Ovary (tissue), 3 donors: Measurements from ENCODE around the gene ASF1B.
"Not testable (repeated sequence)": the region's sequence is repeated elsewhere in the genome, so short reads cannot be mapped to it uniquely, and the experiment has no call there.

Experiments
- POLR2A ChIP-seq: fragments of 450-650 bp; IDR thresholded peaks from one replicate; pipeline ENCODE4 v1.6.1; 2017; ENCODE audit warnings: antibody characterized with exemption, mild to moderate bottlenecking, moderate library complexity
- TF ChIP-seq, protein P1 (sequence below), 3 donors: fragments of 450-650 bp in 2 of 3; fragments of 200-600 bp in 1 of 3; IDR thresholded peaks; one replicate each; pipeline versions ENCODE4 v1.5.1 to v1.8.0; 2016 to 2022; ENCODE audit warnings: antibody characterized with exemption in 3 of 3, mild to moderate bottlenecking in 1 of 3
- donor health status: DM: no; HTN: no; CAD: no.

DNA sequence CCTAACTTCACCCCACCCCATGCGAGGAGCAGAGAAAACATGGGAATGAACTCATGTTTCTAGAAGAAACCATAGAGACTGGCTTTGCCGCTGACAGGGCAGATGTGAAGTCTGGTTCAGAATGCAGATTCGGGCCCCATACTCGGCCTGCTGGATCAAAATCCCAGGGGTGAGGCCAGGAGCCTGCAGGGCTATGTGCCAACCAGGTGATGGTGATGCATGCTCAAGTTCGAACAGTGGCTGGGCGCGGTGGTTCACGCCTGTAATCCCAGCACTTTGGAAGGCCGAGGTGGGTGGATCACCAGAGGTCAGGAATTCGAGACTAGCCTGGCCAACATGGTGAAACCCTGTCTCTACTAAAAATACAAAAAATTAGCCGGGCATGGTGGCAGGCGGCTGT is 44.8 kb upstream of the ASF1B start:
- TF ChIP-seq, protein P1, sequence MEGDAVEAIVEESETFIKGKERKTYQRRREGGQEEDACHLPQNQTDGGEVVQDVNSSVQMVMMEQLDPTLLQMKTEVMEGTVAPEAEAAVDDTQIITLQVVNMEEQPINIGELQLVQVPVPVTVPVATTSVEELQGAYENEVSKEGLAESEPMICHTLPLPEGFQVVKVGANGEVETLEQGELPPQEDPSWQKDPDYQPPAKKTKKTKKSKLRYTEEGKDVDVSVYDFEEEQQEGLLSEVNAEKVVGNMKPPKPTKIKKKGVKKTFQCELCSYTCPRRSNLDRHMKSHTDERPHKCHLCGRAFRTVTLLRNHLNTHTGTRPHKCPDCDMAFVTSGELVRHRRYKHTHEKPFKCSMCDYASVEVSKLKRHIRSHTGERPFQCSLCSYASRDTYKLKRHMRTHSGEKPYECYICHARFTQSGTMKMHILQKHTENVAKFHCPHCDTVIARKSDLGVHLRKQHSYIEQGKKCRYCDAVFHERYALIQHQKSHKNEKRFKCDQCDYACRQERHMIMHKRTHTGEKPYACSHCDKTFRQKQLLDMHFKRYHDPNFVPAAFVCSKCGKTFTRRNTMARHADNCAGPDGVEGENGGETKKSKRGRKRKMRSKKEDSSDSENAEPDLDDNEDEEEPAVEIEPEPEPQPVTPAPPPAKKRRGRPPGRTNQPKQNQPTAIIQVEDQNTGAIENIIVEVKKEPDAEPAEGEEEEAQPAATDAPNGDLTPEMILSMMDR (IDR thresholded peaks at IDR 0.05) = not testable (repeated sequence)
- not testable (repeated sequence) for TF ChIP-seq POLR2A
